ENCODE results near the gene WNT5A. TPM values are rescaled to one million over a fixed set of nuclear protein-coding genes. Genes with fewer than 3 reads are reported as not detected.

The WNT5A gene
- total RNA-seq, 1 experiment from 2014 or later: 0.15 TPM

- H3K27me3 ChIP-seq (ENCODE audit: insufficient read depth, low read length): no peaks in the 10 kb centered on the region
- H3K27ac ChIP-seq (ENCODE audit: low read depth, low read length): no peak overlapping the region
- H3K9me3 ChIP-seq (ENCODE audit: control insufficient read depth in 1 of 2, insufficient read depth in 1 of 2, low read depth in 1 of 2, low read length in 2 of 2): peaks cover 0 to 19% of the 10 kb centered on the region in 2 experiments; a peak in 1 of 4 replicates
- no peak overlapping the region for H3K9ac ChIP-seq (ENCODE audit: low read length)
- H2AFZ ChIP-seq (ENCODE audit: low read depth, low read length, poor library complexity, severe bottlenecking): no peak overlapping the region
- no peaks in the 10 kb centered on the region for H3K36me3 ChIP-seq (ENCODE audit: control insufficient read depth in 1 of 2, insufficient read depth in 2 of 2, low read length in 2 of 2)
- H3K4me2 ChIP-seq (ENCODE audit: low read length): no peak overlapping the region
- ATAC-seq: no peak
- TF ChIP-seq JUND (IDR thresholded peaks at IDR 0.05): no peak
- no peak for TF ChIP-seq ZFX (IDR thresholded peaks at IDR 0.05)
- no peak for TF ChIP-seq FOSL1 (IDR thresholded peaks at IDR 0.05; ENCODE audit: low read depth)
- no peak for TF ChIP-seq ZBTB33 (IDR thresholded peaks at IDR 0.05; ENCODE audit: extremely low read depth, insufficient replicate concordance, low read length)
- TF ChIP-seq ELF1 (IDR thresholded peaks at IDR 0.05; ENCODE audit: borderline replicate concordance, low read depth): no peak
- no peak for TF ChIP-seq POLR2AphosphoS5 (IDR thresholded peaks at IDR 0.05; ENCODE audit: low read depth, low read length)
- TF ChIP-seq CEBPB (IDR thresholded peaks at IDR 0.05; ENCODE audit: low read depth): no peak
- no peak for TF ChIP-seq CTCF (IDR thresholded peaks at IDR 0.05 in 2 of 3, conservative IDR thresholded peaks at IDR 0.05 in 1 of 3; ENCODE audit: borderline replicate concordance in 1 of 3, insufficient read depth in 1 of 3, low read depth in 2 of 3, low read length in 2 of 3)
- TF ChIP-seq SP1 (IDR thresholded peaks at IDR 0.05; ENCODE audit: low read depth): no peak
- no peak for DNase-seq (ENCODE audit: low read depth, low spot score)
- ChIA-PET POLR2A (no interaction called here), RAD21 (ENCODE audit: low non-redundant PET in 1 of 2, low total read pairs in 2 of 2, uncharacterized antibody in 2 of 2, unreplicated experiment in 2 of 2) (no interaction called here), CTCF (no interaction called here)
- no peaks in the 10 kb centered on the region for H4K20me1 ChIP-seq (ENCODE audit: insufficient read depth)
- intact Hi-C loops (cut with micrococcal nuclease): no loop called here
- H3K4me3 ChIP-seq (replicated peaks in 1 of 2; ENCODE audit: low read depth in 1 of 2, low read length in 2 of 2): no peak overlapping the region
- no peaks in the 10 kb centered on the region for H3K79me2 ChIP-seq (ENCODE audit: insufficient read depth, low read length)
- H3K4me1 ChIP-seq (ENCODE audit: control insufficient read depth in 1 of 2, insufficient read depth in 2 of 2, low read length in 2 of 2): no peaks in the 10 kb centered on the region
- H3K9me2 ChIP-seq (ENCODE audit: insufficient read depth): no peaks in the 10 kb centered on the region
- no TSS peak for BruUV-seq (replicated peaks)
Measured at GRCh38 chr3:55417211-55417610, 69.9 kb downstream of the WNT5A start.

Data from HCT116 (cell line).